Fibroblast of lung (primary cell): ENCODE measurements around the gene SEMA5B.

Source experiments
- EZH2 ChIP-seq: IDR thresholded peaks from 2 replicates; pipeline ENCODE4 v1.5.1; 2012; ENCODE audit warnings: low read length, control low read depth, mild to moderate bottlenecking; ENCODE audit errors: missing control alignments
- TF ChIP-seq, protein P1 (sequence below), 2 donors: IDR thresholded peaks in 1 of 2; conservative IDR thresholded peaks in 1 of 2; 1 replicate in 1 of 2; 2 replicates in 1 of 2; pipeline ENCODE4 v1.5.1; 2011 to 2012; ENCODE audit warnings: low read length in 2 of 2, control low read depth in 1 of 2, inconsistent platforms in 1 of 2, low read depth in 1 of 2, mild to moderate bottlenecking in 1 of 2

DNA sequence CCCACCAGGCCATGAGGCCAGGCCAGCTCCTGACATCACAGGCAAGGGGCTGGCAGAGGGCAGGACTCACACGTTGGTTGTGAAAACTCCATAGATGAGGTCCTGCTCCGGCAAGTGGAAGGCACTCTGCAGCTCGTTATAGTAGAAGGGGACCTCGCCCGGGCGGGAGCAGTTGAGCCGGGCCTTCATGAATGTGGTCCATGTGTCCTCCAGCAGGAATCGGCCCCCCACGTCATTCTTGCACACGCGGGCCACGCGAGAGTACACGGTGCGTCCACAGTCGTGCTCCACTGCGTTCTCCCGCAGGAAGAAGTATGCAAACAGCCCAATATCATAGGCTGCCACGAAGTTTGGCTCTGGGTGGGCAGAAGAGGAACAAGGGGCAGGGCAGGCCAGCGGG lies 101.2 kb downstream of the SEMA5B start:
- TF ChIP-seq, protein P1, sequence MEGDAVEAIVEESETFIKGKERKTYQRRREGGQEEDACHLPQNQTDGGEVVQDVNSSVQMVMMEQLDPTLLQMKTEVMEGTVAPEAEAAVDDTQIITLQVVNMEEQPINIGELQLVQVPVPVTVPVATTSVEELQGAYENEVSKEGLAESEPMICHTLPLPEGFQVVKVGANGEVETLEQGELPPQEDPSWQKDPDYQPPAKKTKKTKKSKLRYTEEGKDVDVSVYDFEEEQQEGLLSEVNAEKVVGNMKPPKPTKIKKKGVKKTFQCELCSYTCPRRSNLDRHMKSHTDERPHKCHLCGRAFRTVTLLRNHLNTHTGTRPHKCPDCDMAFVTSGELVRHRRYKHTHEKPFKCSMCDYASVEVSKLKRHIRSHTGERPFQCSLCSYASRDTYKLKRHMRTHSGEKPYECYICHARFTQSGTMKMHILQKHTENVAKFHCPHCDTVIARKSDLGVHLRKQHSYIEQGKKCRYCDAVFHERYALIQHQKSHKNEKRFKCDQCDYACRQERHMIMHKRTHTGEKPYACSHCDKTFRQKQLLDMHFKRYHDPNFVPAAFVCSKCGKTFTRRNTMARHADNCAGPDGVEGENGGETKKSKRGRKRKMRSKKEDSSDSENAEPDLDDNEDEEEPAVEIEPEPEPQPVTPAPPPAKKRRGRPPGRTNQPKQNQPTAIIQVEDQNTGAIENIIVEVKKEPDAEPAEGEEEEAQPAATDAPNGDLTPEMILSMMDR (conservative IDR thresholded peaks at IDR 0.05 in 1 of 2, IDR thresholded peaks at IDR 0.05 in 1 of 2; ENCODE audit: low read depth in 1 of 2, low read length in 2 of 2) = no peak
- no peak for TF ChIP-seq EZH2
